Fibroblast of mammary gland (primary cell): Measurements from ENCODE around the gene HSBP1.

Source experiments
- DNase-seq: peaks from one replicate; pipeline ENCODE4 v3.0.0-alpha.2; 2010; ENCODE audit warnings: low read depth
- H3K4me3 ChIP-seq: 2 replicates; pipeline ENCODE4 v1.5.1; 2011; ENCODE audit warnings: low read depth, mild to moderate bottlenecking, low read length, moderate library complexity; ENCODE audit not compliant: control insufficient read depth
- TF ChIP-seq, protein P1 (sequence below): conservative IDR thresholded peaks from 2 replicates; pipeline ENCODE4 v1.5.1; 2011; ENCODE audit warnings: low read depth, low read length, inconsistent platforms; ENCODE audit not compliant: control insufficient read depth, insufficient read depth

The HSBP1 gene

DNA sequence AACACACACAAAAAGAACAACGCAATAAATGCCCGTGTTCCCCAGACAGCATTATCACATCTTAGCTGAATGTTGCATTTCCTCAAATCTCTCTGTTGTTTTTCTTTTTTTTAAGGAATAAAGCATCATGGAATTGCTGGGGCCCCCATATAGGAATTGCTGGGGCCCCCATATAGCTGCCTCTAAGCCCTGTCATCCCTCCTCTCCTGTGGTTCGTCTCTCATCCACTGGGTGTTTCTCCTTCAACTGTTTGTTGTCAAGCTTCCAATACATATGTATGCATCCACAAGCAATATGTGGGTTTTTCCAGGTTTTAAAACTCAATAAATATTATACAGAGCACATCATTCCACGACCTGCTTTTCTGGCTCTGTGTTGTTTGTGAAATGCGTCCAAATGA, 43.2 kb downstream of the HSBP1 start:
- DNase-seq: no peak
- H3K4me3 ChIP-seq: no peak overlapping the region
- TF ChIP-seq, protein P1, sequence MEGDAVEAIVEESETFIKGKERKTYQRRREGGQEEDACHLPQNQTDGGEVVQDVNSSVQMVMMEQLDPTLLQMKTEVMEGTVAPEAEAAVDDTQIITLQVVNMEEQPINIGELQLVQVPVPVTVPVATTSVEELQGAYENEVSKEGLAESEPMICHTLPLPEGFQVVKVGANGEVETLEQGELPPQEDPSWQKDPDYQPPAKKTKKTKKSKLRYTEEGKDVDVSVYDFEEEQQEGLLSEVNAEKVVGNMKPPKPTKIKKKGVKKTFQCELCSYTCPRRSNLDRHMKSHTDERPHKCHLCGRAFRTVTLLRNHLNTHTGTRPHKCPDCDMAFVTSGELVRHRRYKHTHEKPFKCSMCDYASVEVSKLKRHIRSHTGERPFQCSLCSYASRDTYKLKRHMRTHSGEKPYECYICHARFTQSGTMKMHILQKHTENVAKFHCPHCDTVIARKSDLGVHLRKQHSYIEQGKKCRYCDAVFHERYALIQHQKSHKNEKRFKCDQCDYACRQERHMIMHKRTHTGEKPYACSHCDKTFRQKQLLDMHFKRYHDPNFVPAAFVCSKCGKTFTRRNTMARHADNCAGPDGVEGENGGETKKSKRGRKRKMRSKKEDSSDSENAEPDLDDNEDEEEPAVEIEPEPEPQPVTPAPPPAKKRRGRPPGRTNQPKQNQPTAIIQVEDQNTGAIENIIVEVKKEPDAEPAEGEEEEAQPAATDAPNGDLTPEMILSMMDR: no peak

DNA sequence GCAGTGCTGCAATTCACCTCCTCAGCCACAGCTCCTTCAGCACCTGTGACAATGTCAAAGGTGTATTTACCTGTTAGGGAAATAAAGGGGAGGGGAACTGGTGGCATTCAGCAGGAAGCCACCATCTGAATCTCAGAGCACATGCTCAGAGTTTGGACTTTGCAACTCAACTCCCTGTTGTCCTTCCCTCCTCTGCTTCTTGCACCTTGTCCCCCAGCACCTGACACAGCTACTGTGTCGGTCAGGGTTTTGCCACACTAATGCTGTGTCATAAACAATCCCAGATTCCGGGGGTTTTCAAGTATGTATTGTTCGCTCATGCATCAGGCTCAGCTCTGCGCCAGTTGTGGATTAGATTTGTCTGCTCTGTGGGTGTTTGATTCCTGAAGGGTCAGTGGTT, 43.7 kb downstream of the HSBP1 start:
- no peak for DNase-seq
- TF ChIP-seq, protein P1: no peak
- no peak overlapping the region for H3K4me3 ChIP-seq

DNA sequence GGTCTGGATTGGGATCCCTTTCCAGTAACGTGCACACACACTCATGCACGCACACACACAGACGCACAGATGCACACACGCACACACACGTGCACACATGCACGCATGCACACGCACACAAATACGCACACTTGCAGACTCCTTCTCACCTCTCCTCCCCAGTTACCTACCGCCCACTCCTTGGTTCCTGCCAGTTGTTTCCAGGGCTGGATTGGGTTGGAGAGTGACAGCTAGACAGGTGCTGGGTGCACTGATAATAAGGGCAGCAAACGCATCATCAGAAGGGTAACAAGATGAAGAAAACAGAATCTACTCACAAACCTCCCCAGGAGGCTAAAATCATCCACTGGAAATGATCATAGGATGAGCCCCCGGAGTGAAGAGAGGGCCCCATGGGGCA, 45.0 kb downstream of the HSBP1 start:
- no peak for DNase-seq
- H3K4me3 ChIP-seq: no peak overlapping the region
- TF ChIP-seq, protein P1: no peak

DNA sequence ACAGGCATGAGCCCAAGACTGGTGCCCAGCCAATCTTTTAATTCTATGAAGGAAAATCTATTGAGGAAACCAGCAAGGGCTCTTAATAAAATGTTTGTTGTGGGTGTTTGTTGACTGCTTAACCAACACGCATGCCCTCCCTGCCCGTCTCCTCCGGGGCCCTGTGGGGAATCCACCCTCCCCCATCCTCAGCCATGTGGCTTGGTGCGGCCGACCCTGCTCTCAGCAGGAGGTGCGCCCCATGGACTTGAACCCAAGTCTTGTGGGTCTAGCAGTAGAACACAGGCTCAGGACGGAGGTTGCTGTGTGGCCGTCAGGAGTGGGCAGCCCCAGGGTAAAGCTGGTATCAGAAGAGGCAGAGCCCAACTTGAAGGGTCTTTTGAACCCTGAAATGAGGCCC, 46.1 kb downstream of the HSBP1 start:
- TF ChIP-seq, protein P1: no peak
- no peak for DNase-seq

DNA sequence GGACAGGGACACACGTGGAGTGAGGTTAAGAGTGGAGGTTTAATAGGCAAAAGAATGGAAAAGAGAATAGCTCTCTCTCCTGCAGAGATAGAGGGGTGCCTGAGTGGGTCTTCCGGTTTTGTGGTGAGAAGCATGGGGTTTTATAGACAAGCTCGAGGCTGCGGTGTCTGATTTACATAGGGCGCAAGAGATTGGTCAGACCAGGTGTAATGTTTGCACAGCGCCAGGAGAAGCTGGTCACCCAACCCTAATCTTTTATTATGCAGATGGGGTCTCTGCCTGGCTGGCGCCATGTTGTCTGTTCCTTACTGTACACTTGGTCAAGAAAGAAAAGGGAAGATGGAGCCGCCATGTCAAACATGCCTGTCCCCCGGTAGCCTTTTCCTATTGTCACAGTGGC, 46.6 kb downstream of the HSBP1 start:
- H3K4me3 ChIP-seq: no peak overlapping the region
- DNase-seq: no peak
- TF ChIP-seq, protein P1: no peak

More for the DNA sequence above, 46.1 kb downstream of the HSBP1 start:
- no peak overlapping the region for H3K4me3 ChIP-seq

DNA sequence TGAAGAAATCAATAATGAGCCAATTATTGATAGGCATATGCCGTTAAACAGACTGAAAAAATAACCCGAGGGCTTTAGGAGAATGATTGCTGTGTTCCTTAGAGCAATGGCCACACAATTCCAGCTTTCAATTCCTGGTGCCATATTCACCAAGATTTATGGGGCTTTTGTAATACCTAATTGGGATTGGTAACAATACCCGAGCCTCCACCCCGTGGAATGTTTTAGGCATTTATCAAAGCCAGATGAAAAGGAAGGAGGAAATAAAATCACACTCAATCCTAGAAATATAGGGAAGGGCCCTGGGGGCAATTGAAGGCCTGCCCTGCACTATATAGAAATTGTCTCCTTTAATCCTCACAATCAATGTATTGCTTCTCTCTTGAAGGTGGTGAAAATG, 49.0 kb downstream of the HSBP1 start:
- TF ChIP-seq, protein P1: no peak
- H3K4me3 ChIP-seq: no peak overlapping the region
- no peak for DNase-seq

DNA sequence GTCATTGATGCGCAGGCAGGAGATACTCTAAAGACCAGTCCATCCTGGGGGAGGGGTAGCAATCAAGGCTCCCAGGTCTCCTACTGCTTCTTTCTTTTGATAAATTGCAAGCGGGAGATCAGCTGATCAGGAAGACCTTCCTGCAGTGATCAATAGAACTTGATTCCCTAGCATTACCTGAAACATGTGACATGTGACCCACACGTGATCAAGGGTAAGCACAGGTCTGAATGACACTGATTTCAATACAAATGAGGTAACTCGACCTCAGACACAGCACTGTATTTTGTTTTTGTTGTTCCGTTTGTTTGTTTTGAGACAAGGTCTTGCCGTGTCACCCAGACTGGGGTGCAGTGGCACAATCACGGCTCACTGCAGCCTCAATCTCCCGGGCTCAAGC, 51.5 kb downstream of the HSBP1 start:
- no peak overlapping the region for H3K4me3 ChIP-seq
- no peak for DNase-seq
- TF ChIP-seq, protein P1: no peak
